A673 (cell line): ENCODE measurements around the gene SLC35B2. TPM values are rescaled to one million over a fixed set of nuclear protein-coding genes. Genes with fewer than 3 reads are reported as not detected.
A peak's percentile ranks its signal among the peaks of the same experiment; 100 is the strongest.

Source experiments
- BruUV-seq: library from RNA; stranded (reverse); fragments of 400-500 nt; replicated peaks from 2 replicates; lab custom pipeline; 2021; lab: Mats Ljungman, UMichigan
- CTCF ChIA-PET: fragments of 300-600 bp; sonication (Branson Sonifier 250); formaldehyde crosslinking; loops from one replicate; lab custom pipeline; 2022; ENCODE audit warnings: antibody characterized with exemption; lab: Charles Lee
- POLR2A ChIA-PET: fragments of 300-600 bp; sonication (Branson Sonifier 250); formaldehyde crosslinking; loops from one replicate; lab custom pipeline; 2022; ENCODE audit warnings: antibody characterized with exemption; ENCODE audit not compliant: low non-redundant PET; lab: Charles Lee
- DNase-seq: peaks from one replicate; pipeline ENCODE4 v3.0.0-alpha.2; 2015; ENCODE audit warnings: low spot score
- H3K27ac ChIP-seq: fragments of 200-600 bp; sonication (generic); 2 replicates; pipeline ENCODE4 v1.5.1; 2016; ENCODE audit warnings: mixed run types, low read depth, mild to moderate bottlenecking, mixed read lengths, antibody characterized with exemption, low read length; ENCODE audit not compliant: poor library complexity, severe bottlenecking
- H3K27me3 ChIP-seq: fragments of 200-600 bp; sonication (generic); replicated peaks from 2 replicates; pipeline ENCODE4 v1.6.1; 2017; ENCODE audit warnings: mixed run types, low read depth, mild to moderate bottlenecking, mixed read lengths, antibody characterized with exemption, low read length; ENCODE audit not compliant: insufficient read depth, poor library complexity
- H3K36me3 ChIP-seq: fragments of 200-600 bp; sonication (generic); 2 replicates; pipeline ENCODE4 v1.6.1; 2016; ENCODE audit warnings: mixed run types, mild to moderate bottlenecking, mixed read lengths, antibody characterized with exemption, low read length; ENCODE audit not compliant: insufficient read depth, poor library complexity, severe bottlenecking
- H3K4me1 ChIP-seq: fragments of 200-600 bp; sonication (generic); 2 replicates; pipeline ENCODE4 v1.6.1; 2017; ENCODE audit warnings: mixed run types, mild to moderate bottlenecking, mixed read lengths, antibody characterized with exemption, low read length; ENCODE audit not compliant: insufficient read depth, poor library complexity, severe bottlenecking
- H3K4me3 ChIP-seq: fragments of 200-600 bp; sonication (generic); 2 replicates; pipeline ENCODE4 v1.5.1; 2016; ENCODE audit warnings: low read depth, mixed run types, mild to moderate bottlenecking, mixed read lengths, low read length; ENCODE audit not compliant: poor library complexity, severe bottlenecking
- H3K9me3 ChIP-seq: fragments of 200-600 bp; sonication (generic); 2 replicates; pipeline ENCODE4 v1.6.1; 2016; ENCODE audit warnings: mixed run types, low read depth, mild to moderate bottlenecking, mixed read lengths, antibody characterized with exemption, low read length; ENCODE audit not compliant: poor library complexity, severe bottlenecking
- CTCF ChIP-seq: fragments of 300-800, 200-600 bp; sonication (generic); conservative IDR thresholded peaks from 2 replicates; pipeline ENCODE4 v1.5.1; 2017; ENCODE audit warnings: low read depth, mild to moderate bottlenecking, antibody characterized with exemption, low read length, moderate library complexity, mixed read lengths
- EZH2 ChIP-seq: fragments of 200-600 bp; sonication (generic); IDR thresholded peaks from 2 replicates; pipeline ENCODE4 v1.6.1; 2017; ENCODE audit warnings: borderline replicate concordance, low read depth, mild to moderate bottlenecking, mixed read lengths, antibody characterized with exemption, low read length; ENCODE audit not compliant: poor library complexity, severe bottlenecking
- intact Hi-C: fragments of 100-400 bp; cut with micrococcal nuclease; formaldehyde crosslinking; loops from one replicate; pipeline ENCODE4 v1.10.0; 2022; ENCODE audit not compliant: unreplicated experiment
- total RNA-seq: library from RNA; stranded (reverse); gene quantifications from 2 replicates; pipeline ENCODE4 v1.2.3, GENCODE V29; 2021

The SLC35B2 gene
- total RNA-seq, 1 experiment from 2014 or later, result 52.0 TPM

GRCh38 chr6:44271914-44272313, 14.6 kb upstream of the SLC35B2 start:
- no peaks in the 10 kb centered on the region for H3K36me3 ChIP-seq
- ChIA-PET CTCF (interaction anchor here (0.6 kb wide), 1 partner anchor 33 kb away, joined by 4 read pairs; no protein-coding TSS in a partner anchor), POLR2A (no interaction called here)
- H3K4me3 ChIP-seq, result no peak overlapping the region
- peaks cover 8% of the 10 kb centered on the region for H3K4me1 ChIP-seq
- no peaks in the 10 kb centered on the region for H3K9me3 ChIP-seq
- BruUV-seq, result no TSS peak
- no peak for DNase-seq
- H3K27ac ChIP-seq, result no peak overlapping the region
- TF ChIP-seq EZH2 (no peak), CTCF (no peak)
- intact Hi-C loops, result no loop called here
- no peaks in the 10 kb centered on the region for H3K27me3 ChIP-seq

GRCh38 chr6:44271406-44271723, 14.0 kb upstream of the SLC35B2 start:
- ChIA-PET CTCF (interaction anchor here (0.6 kb wide), 1 partner anchor 33 kb away, joined by 4 read pairs; no protein-coding TSS in a partner anchor), POLR2A (no interaction called here)
- peak overlapping the region; percentile 53 for H3K4me3 ChIP-seq
- TF ChIP-seq EZH2 (no peak), CTCF (no peak)
- H3K36me3 ChIP-seq, result no peaks in the 10 kb centered on the region
- no peaks in the 10 kb centered on the region for H3K27me3 ChIP-seq
- H3K9me3 ChIP-seq, result no peaks in the 10 kb centered on the region
- no peak for DNase-seq
- intact Hi-C loops, result no loop called here
- BruUV-seq, result no TSS peak
- no peak overlapping the region for H3K27ac ChIP-seq
- H3K4me1 ChIP-seq, result peaks cover 8% of the 10 kb centered on the region

GRCh38 chr6:44270526-44271405, 13.4 kb upstream of the SLC35B2 start:
- no peak for DNase-seq
- Histone ChIP-seq H3K4me3 (peak overlapping the region; percentile 53), H3K9me3 (no peaks in the 10 kb centered on the region), H3K4me1 (peaks cover 8% of the 10 kb centered on the region), H3K27me3 (no peaks in the 10 kb centered on the region), H3K36me3 (no peaks in the 10 kb centered on the region), H3K27ac (no peak overlapping the region)
- TF ChIP-seq CTCF (no peak), EZH2 (no peak)
- BruUV-seq, result no TSS peak
- intact Hi-C loops, result no loop called here
- ChIA-PET POLR2A (interaction anchor here (0.6 kb wide), 1 partner anchor 14 kb away, joined by 6 read pairs; no protein-coding TSS in a partner anchor), CTCF (interaction anchor here (0.7 to 1.7 kb wide), 5 partner anchors 34 to 347 kb away, joined by 3 to 6 read pairs (median 3); partner anchors contain the start of gene AARS2)
